Stimulated activated naive CD4-positive, alpha-beta T cell treated with Interleukin-2 at 50 U/mL for 16 hours (primary cell): Measurements from ENCODE around the gene HELB.
"Not testable (repeated sequence)": the region's sequence is repeated elsewhere in the genome, so short reads cannot be mapped to it uniquely, and the experiment has no call there.

Source experiments
- DNase-seq: peaks from one replicate; lab custom pipeline; 2025; lab: John Stamatoyannopoulos, UW

HELB gene

GRCh38 chr12:66303316-66303804 is 1.1 kb downstream of the HELB start:
- DNase-seq = not testable (repeated sequence)

GRCh38 chr12:66304296-66304900 is 2.1 kb downstream of the HELB start:
- no peak for DNase-seq

- no peak for DNase-seq
Observed at GRCh38 chr12:66309606-66310005, 7.3 kb downstream of the HELB start.

- no peak for DNase-seq
Observed at GRCh38 chr12:66312189-66312588, 9.9 kb downstream of the HELB start.

- no peak for DNase-seq
Observed at GRCh38 chr12:66314278-66314677, 12.0 kb downstream of the HELB start.

GRCh38 chr12:66319266-66319954 is 17.1 kb downstream of the HELB start:
- no peak for DNase-seq

- DNase-seq = no peak
Observed at GRCh38 chr12:66320996-66321395, 18.7 kb downstream of the HELB start.

GRCh38 chr12:66321435-66321834 is 19.1 kb downstream of the HELB start:
- DNase-seq = no peak

GRCh38 chr12:66323017-66323416 is 20.7 kb downstream of the HELB start:
- no peak for DNase-seq

GRCh38 chr12:66329941-66330340 is 27.6 kb downstream of the HELB start:
- DNase-seq = no peak

- DNase-seq = no peak
Observed at GRCh38 chr12:66331016-66331415, 28.7 kb downstream of the HELB start.

GRCh38 chr12:66331814-66332213 is 29.5 kb downstream of the HELB start:
- DNase-seq = no peak

GRCh38 chr12:66335746-66336145 is 33.5 kb downstream of the HELB start:
- DNase-seq = no peak

GRCh38 chr12:66337381-66338010 is 35.2 kb downstream of the HELB start:
- DNase-seq = no peak

GRCh38 chr12:66340131-66340530 is 37.8 kb downstream of the HELB start:
- no peak for DNase-seq

GRCh38 chr12:66341126-66341525 is 38.8 kb downstream of the HELB start:
- no peak for DNase-seq

- no peak for DNase-seq
Observed at GRCh38 chr12:66345212-66345611, 42.9 kb downstream of the HELB start.

- no peak for DNase-seq
Observed at GRCh38 chr12:66345956-66346355, 43.7 kb downstream of the HELB start.

GRCh38 chr12:66351301-66351700 is 49.0 kb downstream of the HELB start:
- no peak for DNase-seq

- no peak for DNase-seq
Observed at GRCh38 chr12:66352197-66352596, 49.9 kb downstream of the HELB start.

- no peak for DNase-seq
Observed at GRCh38 chr12:66352899-66353298, 50.6 kb downstream of the HELB start.

GRCh38 chr12:66354291-66354690 is 52.0 kb downstream of the HELB start:
- DNase-seq = no peak

GRCh38 chr12:66359300-66359699 is 57.0 kb downstream of the HELB start:
- DNase-seq = no peak
